ENCODE measurements around the gene MSANTD3.
A peak's percentile ranks its signal among the peaks of the same experiment; 100 is the strongest.
"Not testable (repeated sequence)": the region's sequence is repeated elsewhere in the genome, so short reads cannot be mapped to it uniquely, and the experiment has no call there.

The MSANTD3 gene, protein sequence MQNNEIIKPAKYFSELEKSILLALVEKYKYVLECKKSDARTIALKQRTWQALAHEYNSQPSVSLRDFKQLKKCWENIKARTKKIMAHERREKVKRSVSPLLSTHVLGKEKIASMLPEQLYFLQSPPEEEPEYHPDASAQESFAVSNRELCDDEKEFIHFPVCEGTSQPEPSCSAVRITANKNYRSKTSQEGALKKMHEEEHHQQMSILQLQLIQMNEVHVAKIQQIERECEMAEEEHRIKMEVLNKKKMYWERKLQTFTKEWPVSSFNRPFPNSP

DNA sequence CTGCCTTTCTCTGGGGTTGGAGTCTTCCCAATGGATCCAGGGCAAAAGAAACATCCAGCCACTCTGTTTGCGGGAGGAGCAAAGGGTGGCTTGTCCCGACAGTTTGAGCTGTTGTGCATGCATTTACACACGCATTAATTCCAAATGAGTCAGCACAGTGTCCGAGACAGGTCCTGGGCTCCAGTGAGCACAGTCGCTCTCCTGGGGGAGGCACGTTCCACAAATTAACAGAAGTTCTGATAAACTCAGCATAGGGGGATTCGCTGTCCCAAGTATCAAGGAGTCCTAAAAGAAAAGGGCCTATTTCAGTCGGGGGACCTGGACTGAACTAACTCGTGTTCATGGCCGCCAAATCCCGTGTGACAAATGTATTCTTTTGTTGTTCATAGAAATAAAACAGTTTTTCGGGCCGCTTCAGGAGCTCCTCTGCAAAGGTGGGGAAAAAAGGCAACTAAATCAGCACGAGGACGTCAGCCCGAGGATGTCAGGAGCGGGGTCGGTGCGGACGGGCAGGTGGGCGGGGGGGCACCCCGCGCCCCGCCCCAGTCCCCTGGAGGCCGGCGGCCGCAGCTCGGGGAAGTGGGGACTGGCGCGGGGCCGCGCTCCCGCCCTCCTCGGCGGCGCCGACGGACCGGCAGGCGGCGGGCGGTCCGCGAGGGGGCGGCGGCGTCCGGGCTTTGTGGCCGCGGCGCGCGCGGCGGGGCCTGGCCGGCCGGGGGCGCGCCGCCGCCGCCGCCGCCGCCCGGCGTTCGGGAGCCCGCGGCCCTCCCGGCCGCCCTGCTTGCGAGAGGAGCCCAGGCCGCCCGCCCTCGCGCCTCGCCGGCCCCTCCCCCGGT is at the start of gene MSANTD3:
TSS of gene MSANTD3 (plus strand) at position 614 of the 836 bp plus-strand sequence. CDS start 14,796 bp downstream, outside the sequence.
- DNase-seq: peak; percentile 28 to 42

DNA sequence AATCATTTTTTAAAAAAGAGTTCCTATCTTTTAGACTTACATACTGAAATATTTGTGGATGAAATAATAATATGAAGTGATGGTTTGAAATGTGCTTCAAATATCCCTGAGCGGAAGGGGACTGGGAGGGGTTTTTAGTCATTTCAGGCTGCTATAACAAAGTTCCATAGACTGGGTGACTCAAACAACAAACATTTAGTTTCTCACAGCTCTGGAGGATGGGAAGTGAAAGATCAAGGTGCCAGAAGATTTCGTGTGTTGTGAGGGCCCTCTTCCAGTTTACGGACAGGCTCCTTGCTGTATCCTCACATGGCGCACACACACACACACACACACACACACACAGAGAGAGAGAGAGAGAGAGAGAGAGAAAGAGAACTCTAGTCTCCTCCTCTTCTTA is 47.1 kb upstream of the MSANTD3 start:
- DNase-seq: no peak

DNA sequence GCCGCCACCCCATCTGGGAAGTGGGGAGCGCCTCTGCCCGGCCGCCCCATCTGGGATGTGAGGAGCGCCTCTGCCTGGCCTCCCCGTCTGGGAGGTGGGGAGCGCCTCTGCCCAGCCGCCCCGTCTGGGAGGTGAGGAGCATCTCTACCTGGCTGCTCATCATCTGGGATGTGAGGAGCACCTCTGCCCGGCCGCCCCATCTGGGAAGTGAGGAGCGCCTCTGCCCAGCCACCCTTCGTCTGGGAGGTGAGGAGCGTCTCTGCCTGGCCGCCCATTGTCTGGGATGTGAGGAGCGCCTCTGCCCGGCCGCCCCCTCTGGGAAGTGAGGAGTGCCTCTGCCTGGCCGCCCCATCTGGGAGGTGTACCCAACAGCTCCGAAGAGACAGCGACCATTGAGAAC is 34.0 kb upstream of the MSANTD3 start:
- DNase-seq: not testable (repeated sequence)

DNA sequence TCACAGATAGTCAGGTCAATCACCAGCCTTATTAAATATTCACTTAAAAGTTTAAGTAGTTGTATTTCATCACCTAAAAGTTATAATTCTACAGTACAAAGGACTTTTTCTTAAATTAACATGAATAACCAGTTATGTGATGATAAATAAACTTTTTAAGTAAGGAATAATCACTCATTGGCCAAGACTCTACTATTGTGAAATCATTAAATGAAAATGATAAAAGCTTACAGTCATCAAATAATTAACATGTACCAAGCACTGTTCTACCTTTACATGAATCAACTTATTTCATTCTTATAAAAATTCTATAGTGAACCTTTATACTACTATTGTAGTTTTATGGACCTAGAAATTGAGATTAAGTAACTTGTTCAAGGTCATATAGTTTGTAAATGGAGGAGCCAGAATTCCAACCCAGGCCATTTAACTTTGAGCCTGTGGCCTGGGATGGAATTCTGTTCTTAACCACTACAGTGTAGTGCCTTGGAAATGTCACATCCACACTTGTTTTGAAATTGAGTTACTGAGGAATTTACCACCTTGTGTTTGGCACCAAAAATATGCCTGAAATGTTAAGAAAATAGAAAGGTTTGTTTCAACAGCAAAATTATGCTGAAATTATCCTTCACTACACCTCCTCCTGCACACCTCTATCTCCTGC is 32.8 kb upstream of the MSANTD3 start:
- no peak for DNase-seq

DNA sequence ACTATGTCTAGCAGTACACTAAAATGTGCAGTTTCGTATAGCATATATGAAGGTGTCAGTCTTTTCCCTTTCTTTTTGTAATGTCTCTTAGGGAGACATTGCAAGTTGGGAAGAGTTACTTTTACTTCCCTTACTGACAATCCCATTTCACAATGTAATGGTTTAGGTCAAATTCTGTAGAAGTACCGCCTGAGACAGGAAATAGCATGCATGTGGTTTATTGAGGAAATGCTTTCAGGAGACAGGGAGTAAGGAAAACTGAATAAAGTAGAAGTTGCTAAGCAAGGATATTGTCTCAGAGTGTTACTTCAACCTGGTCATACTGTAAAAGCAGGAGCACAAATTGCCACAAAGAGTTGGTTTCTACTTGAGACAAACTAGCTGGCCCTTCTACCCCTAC is 32.1 kb upstream of the MSANTD3 start:
- DNase-seq: no peak

DNA sequence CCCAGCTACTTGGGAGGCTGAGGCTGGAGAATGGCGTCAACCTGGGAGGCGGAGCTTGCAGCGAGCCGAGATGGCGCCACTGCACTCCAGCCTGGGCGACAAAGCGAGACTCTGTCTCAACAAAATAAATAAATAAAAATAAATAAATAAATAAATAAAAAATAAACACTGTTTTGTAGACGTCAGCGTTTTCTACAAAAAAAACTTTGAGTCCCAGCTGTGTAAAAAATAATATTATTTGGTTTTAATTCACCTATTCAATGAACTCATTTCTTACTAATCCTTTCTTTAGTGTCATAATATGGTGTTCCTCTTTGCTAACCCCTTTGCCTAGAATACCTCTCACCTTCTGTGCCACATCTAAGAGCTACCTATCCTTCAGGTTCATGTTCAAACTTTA is 30.2 kb upstream of the MSANTD3 start:
- no peak for DNase-seq

DNA sequence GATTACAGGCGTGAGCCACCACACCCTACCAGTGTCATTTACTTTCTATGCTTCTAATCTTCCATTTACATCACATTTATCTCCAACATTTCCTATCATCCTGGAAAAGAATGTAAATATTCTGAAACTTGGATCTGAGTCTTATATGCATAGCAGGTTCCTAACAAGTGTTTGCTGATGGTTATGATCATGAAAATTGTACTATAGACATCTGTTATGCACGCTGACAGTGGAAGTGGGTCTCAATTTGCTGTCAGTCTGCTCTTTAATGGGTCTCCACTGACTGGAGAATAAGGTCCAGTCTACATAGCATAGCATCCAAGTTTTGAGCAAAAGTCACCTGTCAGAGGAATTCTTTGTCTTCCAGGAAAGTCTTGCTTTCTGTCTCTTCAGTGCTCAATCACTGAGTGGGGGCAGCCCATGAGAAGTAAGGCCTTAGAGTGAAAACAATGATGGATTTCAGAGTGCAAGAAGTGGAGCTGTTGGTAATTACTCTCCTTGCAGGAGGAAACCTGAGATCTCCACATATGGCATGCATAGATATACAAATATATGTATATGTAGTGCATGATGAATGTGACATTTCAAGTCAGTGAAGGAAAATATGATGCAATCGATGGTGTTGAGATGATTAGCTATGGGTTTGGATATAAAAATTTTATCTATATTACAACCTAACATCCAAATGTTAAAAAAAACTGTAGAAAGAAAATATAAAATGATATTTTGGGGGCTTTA is 29.2 kb upstream of the MSANTD3 start:
- DNase-seq: no peak

DNA sequence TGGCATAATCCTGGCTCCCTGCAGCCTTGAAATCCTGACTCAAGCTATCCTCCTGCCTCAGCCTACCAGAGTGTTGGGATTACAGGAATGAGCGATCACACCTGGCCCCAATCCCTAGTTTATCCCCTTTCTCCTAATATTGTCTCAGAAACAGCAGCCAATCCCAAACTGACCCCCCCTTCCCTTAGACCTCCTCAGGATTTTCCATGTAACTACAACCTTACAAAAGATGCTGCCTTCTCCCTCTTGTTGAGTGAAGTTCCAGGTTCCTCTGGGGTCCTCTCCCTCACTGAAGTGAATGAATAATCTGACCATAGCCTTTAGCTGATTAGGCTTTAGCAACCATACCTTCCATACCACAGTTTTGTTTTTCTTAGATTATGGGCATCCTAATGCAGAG is 25.9 kb upstream of the MSANTD3 start:
- DNase-seq: no peak

DNA sequence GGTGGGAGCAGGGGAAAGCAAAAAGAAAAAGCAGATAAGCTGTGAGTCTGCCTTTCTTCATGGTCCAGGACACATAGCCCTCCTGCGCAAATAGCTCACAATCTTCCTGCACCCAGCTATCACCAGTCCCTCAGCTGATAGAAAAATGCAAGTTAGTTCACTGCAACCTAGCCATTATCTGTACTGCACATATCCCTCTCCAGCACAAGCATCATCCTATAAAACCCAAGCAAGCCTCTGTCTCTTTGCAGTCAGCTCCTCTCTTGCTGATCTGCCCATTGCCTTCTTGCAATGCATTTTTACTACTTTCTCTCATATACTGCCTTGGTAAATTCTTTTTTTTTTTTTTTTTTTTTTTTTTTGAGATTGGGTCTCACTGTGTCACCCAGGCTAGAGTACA is 20.0 kb upstream of the MSANTD3 start:
- DNase-seq: no peak

DNA sequence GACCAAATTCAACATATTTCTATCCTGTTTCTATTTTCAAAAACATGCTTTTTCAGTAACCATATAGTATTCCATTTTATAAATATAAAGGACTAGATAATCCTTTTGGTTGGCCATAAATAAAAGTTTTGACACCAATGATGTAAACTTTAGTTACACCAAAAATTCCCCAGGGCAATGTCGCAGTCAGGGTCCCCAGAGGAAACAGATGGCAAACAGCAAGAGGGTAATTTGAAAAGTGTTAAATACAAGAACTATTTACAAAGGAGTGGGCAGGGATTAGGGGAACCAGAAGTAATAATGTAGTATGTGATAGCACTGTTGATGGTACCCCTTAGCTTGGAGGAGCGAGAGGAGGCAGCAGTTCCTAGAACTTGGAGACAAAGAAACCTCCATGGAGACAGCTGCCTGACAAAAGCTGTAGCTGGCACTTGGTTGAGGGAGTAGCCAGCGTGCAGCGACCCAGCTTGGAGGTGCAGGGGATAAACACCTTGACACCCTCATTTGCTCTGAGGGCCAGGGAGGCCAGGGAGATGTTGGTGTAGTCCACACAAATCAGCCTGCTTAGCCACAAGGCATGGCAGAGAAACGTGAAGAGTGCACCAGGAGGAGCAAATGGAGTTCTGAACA is 18.3 kb upstream of the MSANTD3 start:
- DNase-seq: no peak

DNA sequence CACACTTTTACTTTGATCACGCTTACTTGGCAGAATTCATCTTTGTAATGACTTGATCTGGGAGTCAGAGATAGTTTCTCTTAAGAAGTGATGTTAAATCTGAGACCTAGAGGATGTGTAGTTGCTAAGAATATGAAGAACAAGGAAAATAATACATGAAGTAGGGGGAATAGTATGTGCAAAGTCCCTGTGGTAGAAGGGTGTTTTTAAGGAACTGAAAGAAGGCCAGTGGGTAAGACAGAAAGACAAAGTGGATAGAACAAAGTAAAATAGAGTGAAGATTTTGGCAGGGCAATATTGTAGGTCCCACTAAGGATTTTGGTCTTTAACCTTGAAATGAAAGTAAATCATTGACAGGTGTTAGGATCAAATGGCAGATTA is 17.8 kb upstream of the MSANTD3 start:
- no peak for DNase-seq

DNA sequence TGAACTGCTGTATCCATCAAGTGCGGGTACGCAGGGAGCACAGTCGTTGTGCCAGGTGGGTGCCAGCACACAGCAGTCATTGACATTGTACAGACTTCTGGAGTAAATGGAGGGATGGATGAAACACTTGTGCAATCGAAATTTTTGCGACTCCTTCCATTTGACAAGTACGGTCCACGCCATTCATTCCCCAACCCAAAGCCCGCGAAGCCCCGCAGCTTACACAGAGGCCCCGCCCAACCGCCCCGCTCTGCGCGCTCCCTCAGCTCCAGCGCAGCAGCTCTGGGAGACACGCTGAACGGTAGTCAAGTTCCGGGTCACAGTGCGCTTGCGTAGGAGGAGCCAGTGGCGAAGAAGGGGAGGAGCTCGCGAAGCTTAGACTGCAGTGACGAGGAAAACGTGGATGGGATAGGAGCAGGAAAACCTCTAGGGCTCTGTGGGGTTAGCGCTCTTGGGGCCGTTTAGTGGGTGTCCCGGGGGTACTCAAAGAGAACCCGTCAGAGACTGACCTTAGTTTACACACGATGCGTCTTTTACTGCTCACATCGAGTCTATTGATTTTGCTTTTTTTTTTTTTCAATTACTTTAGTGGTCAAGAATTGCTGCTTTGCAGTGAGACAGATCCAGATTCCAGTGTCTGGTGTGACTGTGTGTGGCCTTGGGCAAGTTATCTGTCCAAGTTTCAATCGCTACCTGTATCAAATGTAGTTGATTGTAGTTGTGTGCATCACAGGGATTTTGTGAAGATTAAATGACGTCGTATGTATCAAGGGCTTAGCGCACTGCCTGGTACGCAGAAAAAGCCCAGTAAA is 15.3 kb upstream of the MSANTD3 start:
- DNase-seq: peak; percentile 79

DNA sequence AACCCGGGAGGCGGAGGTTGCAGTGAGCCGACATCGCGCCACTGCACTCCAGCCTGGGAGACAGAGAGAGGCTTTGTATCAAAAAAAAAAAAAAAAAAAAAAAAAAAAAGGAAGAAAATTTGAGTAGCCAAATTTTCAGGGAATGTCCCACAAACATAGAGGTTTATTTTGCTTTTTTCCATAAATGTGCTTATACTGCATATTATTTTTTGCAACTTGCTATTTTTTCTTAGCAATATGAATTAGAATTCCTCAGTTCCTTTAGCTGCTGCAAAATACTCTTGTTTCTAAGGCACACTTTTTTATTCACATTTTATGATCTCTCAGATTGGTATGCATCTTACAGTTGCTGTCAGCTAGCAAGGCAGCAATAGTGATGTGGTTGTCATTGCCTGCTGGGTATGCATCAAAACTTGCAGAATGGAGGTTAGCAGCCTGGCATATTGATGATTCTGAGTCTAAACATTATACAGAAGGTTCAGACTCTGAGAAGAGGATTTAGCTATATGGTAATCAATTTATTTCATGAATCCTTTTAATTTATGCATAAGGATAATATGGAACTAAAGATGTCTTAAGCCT is 13.0 kb upstream of the MSANTD3 start:
- no peak for DNase-seq

DNA sequence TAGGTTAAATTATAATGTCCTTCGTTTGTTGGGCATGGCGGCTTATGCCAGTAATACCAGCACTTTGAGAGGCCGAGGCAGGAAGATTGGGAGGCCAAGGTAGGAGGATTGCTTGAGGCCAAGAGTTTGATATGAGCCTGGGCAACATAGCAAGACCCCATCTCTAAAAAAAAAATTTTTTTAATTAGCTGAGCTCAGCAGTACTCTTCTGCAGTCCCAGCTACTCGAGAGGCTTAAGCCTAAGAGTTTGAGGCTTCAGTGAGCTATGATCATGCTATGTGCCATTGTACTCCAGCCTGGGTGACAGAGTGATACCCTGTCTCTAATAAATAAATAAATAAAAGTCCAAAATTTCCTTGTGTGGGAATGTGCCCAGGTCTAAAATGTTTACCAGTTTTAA is 9.1 kb upstream of the MSANTD3 start:
- no peak for DNase-seq

DNA sequence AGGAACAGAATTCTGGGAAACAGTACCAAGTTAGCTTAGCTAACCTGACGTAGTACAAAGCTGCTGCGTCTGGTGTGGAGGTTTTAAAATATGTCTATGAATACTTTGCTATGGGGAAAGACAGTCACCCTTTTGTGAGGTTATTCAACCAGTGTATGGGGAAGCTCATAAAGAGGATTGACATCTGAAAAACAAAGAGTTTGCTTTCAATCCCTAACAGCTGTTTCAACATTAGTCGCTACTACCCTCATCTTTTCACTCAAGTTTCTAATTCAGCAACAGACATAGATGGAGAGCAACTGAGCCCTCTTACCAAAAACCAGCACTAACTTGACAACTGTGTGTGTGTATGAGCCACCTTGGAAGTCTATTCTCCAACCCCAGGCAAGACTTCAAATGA is 7.8 kb upstream of the MSANTD3 start:
- no peak for DNase-seq

DNA sequence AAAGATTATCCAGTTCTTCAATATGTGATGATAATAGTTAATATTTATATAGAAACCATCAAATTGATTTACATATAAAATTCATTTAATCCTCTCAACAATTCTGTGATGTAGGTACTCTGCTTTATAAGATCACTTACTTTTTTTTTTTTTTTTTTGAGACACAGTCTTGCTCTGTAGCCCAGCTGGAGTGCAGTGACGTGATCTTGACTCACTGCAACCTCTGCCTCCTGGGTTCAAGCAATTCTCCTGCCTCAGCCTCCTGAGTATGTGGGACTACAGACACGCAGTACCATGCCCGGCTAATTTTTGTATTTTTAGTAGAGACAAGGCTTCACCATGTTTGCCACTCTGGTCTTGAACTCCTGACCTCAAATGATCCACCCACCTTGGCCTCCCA is 5.8 kb upstream of the MSANTD3 start:
- not testable (repeated sequence) for DNase-seq

DNA sequence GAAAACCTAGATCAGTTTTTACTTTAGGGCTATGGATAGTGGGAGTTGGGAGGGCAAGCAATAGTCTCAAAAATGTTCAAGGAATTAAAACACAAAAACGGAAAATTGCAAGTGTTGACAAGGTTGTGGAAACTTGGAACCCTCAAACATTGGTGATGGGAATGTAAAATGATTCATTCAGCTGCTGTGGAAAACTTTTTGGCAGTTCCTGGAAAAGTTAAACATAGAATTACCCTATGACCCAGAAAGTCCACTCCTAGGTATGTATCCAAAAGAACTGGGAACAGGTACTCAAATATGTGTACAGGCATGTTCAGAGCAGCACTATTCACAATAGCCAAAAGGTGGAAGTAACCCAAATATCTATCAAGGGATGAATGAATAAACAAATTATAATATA is 1.2 kb upstream of the MSANTD3 start:
- DNase-seq: no peak

DNA sequence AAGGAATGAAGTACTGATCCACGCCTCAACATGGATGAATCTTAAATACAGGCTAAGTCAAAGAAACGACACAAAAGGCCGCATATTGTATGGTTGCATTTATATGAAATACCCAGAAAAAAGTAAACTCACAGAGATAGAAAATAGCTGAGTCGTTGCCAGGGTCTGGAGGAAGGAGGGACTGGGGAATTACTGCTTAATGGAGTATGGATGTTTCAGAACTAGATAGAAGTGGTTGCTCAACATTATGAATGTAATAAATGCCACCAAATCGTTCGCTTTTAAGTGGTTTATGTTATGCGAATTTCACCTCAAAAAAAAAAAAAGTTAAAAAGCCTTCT is 784 bp upstream of the MSANTD3 start:
- no peak for DNase-seq

DNA sequence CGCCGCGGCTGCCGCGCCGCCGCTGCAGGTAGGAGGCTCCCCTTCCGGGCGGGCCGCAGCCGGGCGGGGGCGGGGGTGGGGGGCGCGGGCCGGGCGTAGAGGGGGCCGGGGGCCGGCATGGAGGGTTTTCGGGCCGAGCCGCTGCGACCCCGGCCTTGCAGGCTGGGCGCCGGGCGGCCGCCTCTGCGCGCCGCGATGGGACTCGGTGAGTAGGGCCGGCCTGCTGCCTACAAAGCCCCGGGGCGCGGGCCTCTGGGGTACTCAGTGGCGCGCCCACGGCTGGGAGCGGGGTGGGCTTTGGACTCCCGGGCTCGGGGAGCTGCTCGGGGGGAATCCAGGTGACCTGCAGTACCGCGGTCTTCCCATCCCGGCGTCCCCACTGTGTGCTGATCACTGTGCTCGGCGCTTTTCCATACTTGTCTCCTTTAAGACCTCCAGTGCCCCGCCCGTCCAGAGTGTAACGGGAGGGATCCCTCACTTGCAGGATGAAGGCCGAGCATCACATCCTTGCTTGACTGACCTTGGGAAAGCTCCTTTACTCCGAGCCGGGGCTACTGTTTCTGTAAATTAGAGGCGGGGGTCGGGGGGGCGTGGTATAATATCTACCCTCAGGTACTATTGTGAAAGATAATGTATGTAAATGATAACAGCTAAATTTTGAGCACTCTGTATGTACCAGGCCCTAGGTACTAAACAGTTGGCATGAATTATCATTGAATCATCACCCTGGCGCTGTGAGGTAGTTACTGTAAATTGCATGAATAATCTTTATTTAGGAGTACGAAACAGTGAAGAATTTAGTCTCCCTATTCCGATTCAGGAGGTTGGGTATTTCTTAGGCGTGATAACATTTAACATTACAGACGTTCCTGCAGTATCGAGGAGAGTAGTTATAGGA is 672 bp downstream of the MSANTD3 start:
- peak; percentile 9 to 14 for DNase-seq

DNA sequence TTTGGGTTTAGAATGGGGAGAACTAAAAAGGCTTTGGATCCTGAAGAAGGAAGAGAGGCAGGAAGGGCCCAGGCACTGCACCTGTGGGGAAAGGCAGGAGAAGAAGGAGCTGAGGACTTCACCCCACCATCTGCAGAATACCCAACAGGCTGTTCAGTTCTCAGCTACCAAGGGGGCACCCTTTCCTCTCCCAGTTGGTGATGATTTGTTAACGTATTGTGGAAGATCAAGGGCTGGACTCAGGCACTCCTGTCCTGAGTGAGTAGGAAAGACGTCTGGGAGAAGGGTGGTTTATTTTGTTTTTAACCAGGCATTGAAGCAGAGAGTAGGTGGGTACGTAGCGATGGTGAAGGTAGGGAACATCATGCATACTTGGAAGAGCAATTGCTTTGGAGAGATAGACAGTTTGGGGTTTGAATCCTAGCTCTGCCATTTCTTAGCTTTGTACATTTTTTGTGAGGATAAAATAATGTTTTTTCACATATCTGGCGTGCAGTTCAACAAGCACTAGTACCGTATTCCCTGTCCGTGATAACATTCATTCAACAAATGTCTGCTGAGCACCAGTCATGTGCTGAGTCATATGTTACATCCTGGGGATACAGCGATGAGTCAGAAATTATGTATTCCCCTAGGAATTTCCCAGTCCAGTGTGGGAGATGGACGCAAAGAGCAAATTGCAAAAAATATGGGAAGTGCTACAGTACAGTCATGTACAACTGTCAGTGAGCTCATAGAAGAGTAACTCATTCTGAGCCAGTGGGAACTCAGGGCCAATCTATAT is 2.1 kb downstream of the MSANTD3 start:
- DNase-seq: no peak
